GM23338 (cell line): Measurements from ENCODE around the gene THRB. TPM values are rescaled to one million over a fixed set of nuclear protein-coding genes. Genes with fewer than 3 reads are reported as not detected.

Experiments
- JUNB ChIP-seq: IDR thresholded peaks from one replicate; pipeline ENCODE4 v1.6.1; 2016; ENCODE audit warnings: antibody characterized with exemption; ENCODE audit not compliant: unreplicated experiment
- NANOG ChIP-seq: IDR thresholded peaks from 2 replicates; pipeline ENCODE4 v1.6.1; 2016; ENCODE audit warnings: antibody characterized with exemption, borderline replicate concordance
- REST ChIP-seq: IDR thresholded peaks from one replicate; pipeline ENCODE4 v1.6.1; 2018; ENCODE audit warnings: antibody characterized with exemption; ENCODE audit not compliant: unreplicated experiment
- ZNF114 ChIP-seq: fragments of 250-450 bp; sonication (Bioruptor Pico); IDR thresholded peaks from 2 replicates; pipeline ENCODE4 v1.5.0; 2020; ENCODE audit warnings: mild to moderate bottlenecking, moderate library complexity
- ZNF331 ChIP-seq: fragments of 250-450 bp; sonication (Bioruptor Pico); IDR thresholded peaks from 2 replicates; pipeline ENCODE4 v1.5.0; 2020; ENCODE audit warnings: low read depth, mild to moderate bottlenecking, moderate library complexity
- ZNF462 ChIP-seq: fragments of 250-450 bp; sonication (Bioruptor Pico); IDR thresholded peaks from 2 replicates; pipeline ENCODE4 v1.5.0; 2020; ENCODE audit warnings: mild to moderate bottlenecking, moderate library complexity
- polyA plus RNA-seq: library from polyadenylated mRNA; unstranded; fragments of >200 nt; fragmentation: Nextera tagmentation; extraction: Ambion mirVana; gene quantifications from 2 replicates; pipeline ENCODE4 v1.2.1, GENCODE V29; 2016
- total RNA-seq: library from RNA; depleted of rRNA; stranded (reverse); fragments of >200 nt; shearing (Covaris generic); gene quantifications from 2 replicates; pipeline ENCODE4 v1.2.3, GENCODE V29; 2014

THRB gene
- total and polyA plus RNA-seq, 2 experiments from 2014 or later: 1.7 to 3.2 TPM

- TF ChIP-seq ZNF462 (CRISPR knock-in tag) (no peak), ZNF114 (CRISPR knock-in tag) (no peak), JUNB (no peak), ZNF331 (CRISPR knock-in tag) (no peak), NANOG (no peak), REST (no peak)
These were observed 348.4 kb downstream of the THRB start (continued) for GRCh38 chr3:24145981-24146822.
